ENCODE measurements around the gene ACVR2B.

ACVR2B gene

GRCh38 chr3:38476157-38476756, 22.6 kb downstream of the ACVR2B start:
- no peaks in the 10 kb centered on the region for H3K4me1 ChIP-seq (ENCODE audit: control insufficient read depth, insufficient read depth, low read length)
- no peaks in the 10 kb centered on the region for H3K27me3 ChIP-seq (ENCODE audit: control insufficient read depth, insufficient read depth, low read length)
- WGBS (ENCODE audit: insufficient coverage, insufficient read length), result no CpG with 5 or more reads among the region's 5 CpGs
- no peak for DNase-seq (ENCODE audit: low read depth, low spot score)
- no peaks in the 10 kb centered on the region for H3K9me3 ChIP-seq (ENCODE audit: control insufficient read depth, insufficient read depth, low read length)
- H3K4me3 ChIP-seq (ENCODE audit: low read length), result no peak overlapping the region
- H3K27ac ChIP-seq (ENCODE audit: low read length), result no peak overlapping the region
- peaks cover 18% of the 10 kb centered on the region for H3K36me3 ChIP-seq (ENCODE audit: control insufficient read depth, insufficient read depth, low read length)

- Histone ChIP-seq H3K27me3 (ENCODE audit: control insufficient read depth, insufficient read depth, low read length) (no peaks in the 10 kb centered on the region), H3K4me3 (ENCODE audit: low read length) (no peak overlapping the region), H3K36me3 (ENCODE audit: control insufficient read depth, insufficient read depth, low read length) (peaks cover 24% of the 10 kb centered on the region), H3K9me3 (ENCODE audit: control insufficient read depth, insufficient read depth, low read length) (no peaks in the 10 kb centered on the region), H3K27ac (ENCODE audit: low read length) (no peak overlapping the region), H3K4me1 (ENCODE audit: control insufficient read depth, insufficient read depth, low read length) (no peaks in the 10 kb centered on the region)
- WGBS (ENCODE audit: insufficient coverage, insufficient read length), result no CpG with 5 or more reads among the region's 21 CpGs
- DNase-seq (ENCODE audit: low read depth, low spot score), result no peak
These were observed 23.5 kb downstream of the ACVR2B start for GRCh38 chr3:38477057-38477820.

- Histone ChIP-seq H3K27ac (ENCODE audit: low read length) (no peak overlapping the region), H3K36me3 (ENCODE audit: control insufficient read depth, insufficient read depth, low read length) (peaks cover 31% of the 10 kb centered on the region), H3K4me1 (ENCODE audit: control insufficient read depth, insufficient read depth, low read length) (no peaks in the 10 kb centered on the region), H3K27me3 (ENCODE audit: control insufficient read depth, insufficient read depth, low read length) (no peaks in the 10 kb centered on the region), H3K4me3 (ENCODE audit: low read length) (no peak overlapping the region), H3K9me3 (ENCODE audit: control insufficient read depth, insufficient read depth, low read length) (no peaks in the 10 kb centered on the region)
- WGBS (ENCODE audit: insufficient coverage, insufficient read length), result no CpG with 5 or more reads among the region's 15 CpGs
- DNase-seq (ENCODE audit: low read depth, low spot score), result no peak
These were observed 24.3 kb downstream of the ACVR2B start for GRCh38 chr3:38477839-38478450.

GRCh38 chr3:38478901-38479300, 25.2 kb downstream of the ACVR2B start:
- H3K36me3 ChIP-seq (ENCODE audit: control insufficient read depth, insufficient read depth, low read length), result peaks cover 32% of the 10 kb centered on the region
- WGBS (ENCODE audit: insufficient coverage, insufficient read length), result no CpG with 5 or more reads among the region's 9 CpGs

GRCh38 chr3:38479431-38480092, 25.9 kb downstream of the ACVR2B start:
- no peak overlapping the region for H3K4me3 ChIP-seq (ENCODE audit: low read length)
- H3K36me3 ChIP-seq (ENCODE audit: control insufficient read depth, insufficient read depth, low read length), result peaks cover 32% of the 10 kb centered on the region
- no peaks in the 10 kb centered on the region for H3K4me1 ChIP-seq (ENCODE audit: control insufficient read depth, insufficient read depth, low read length)
- peak; percentile 25 for DNase-seq (ENCODE audit: low read depth, low spot score)
- no peaks in the 10 kb centered on the region for H3K27me3 ChIP-seq (ENCODE audit: control insufficient read depth, insufficient read depth, low read length)
- no peaks in the 10 kb centered on the region for H3K9me3 ChIP-seq (ENCODE audit: control insufficient read depth, insufficient read depth, low read length)
- H3K27ac ChIP-seq (ENCODE audit: low read length), result no peak overlapping the region
- WGBS (ENCODE audit: insufficient coverage, insufficient read length), result no CpG with 5 or more reads among the region's 10 CpGs

More at GRCh38 chr3:38478901-38479300, 25.2 kb downstream of the ACVR2B start:
- H3K9me3 ChIP-seq (ENCODE audit: control insufficient read depth, insufficient read depth, low read length), result no peaks in the 10 kb centered on the region
- H3K27me3 ChIP-seq (ENCODE audit: control insufficient read depth, insufficient read depth, low read length), result no peaks in the 10 kb centered on the region
- no peak overlapping the region for H3K4me3 ChIP-seq (ENCODE audit: low read length)
- no peak for DNase-seq (ENCODE audit: low read depth, low spot score)
- H3K4me1 ChIP-seq (ENCODE audit: control insufficient read depth, insufficient read depth, low read length), result no peaks in the 10 kb centered on the region
- H3K27ac ChIP-seq (ENCODE audit: low read length), result no peak overlapping the region

- Histone ChIP-seq H3K27ac (ENCODE audit: low read length) (no peak overlapping the region), H3K36me3 (ENCODE audit: control insufficient read depth, insufficient read depth, low read length) (peaks cover 32% of the 10 kb centered on the region), H3K9me3 (ENCODE audit: control insufficient read depth, insufficient read depth, low read length) (no peaks in the 10 kb centered on the region), H3K4me3 (ENCODE audit: low read length) (no peak overlapping the region), H3K27me3 (ENCODE audit: control insufficient read depth, insufficient read depth, low read length) (no peaks in the 10 kb centered on the region), H3K4me1 (ENCODE audit: control insufficient read depth, insufficient read depth, low read length) (no peaks in the 10 kb centered on the region)
- no peak for DNase-seq (ENCODE audit: low read depth, low spot score)
- WGBS (ENCODE audit: insufficient coverage, insufficient read length), result no CpG with 5 or more reads among the region's 3 CpGs
These were observed 26.4 kb downstream of the ACVR2B start for GRCh38 chr3:38480093-38480445.

GRCh38 chr3:38480930-38481329, 27.2 kb downstream of the ACVR2B start:
- DNase-seq (ENCODE audit: low read depth, low spot score), result no peak
- Histone ChIP-seq H3K4me1 (ENCODE audit: control insufficient read depth, insufficient read depth, low read length) (no peaks in the 10 kb centered on the region), H3K27ac (ENCODE audit: low read length) (no peak overlapping the region), H3K27me3 (ENCODE audit: control insufficient read depth, insufficient read depth, low read length) (no peaks in the 10 kb centered on the region), H3K9me3 (ENCODE audit: control insufficient read depth, insufficient read depth, low read length) (no peaks in the 10 kb centered on the region), H3K36me3 (ENCODE audit: control insufficient read depth, insufficient read depth, low read length) (peaks cover 32% of the 10 kb centered on the region), H3K4me3 (ENCODE audit: low read length) (no peak overlapping the region)
- WGBS (ENCODE audit: insufficient coverage, insufficient read length), result no CpG with 5 or more reads among the region's 2 CpGs

GRCh38 chr3:38482951-38483350, 29.3 kb downstream of the ACVR2B start:
- no peak overlapping the region for H3K27ac ChIP-seq (ENCODE audit: low read length)
- H3K36me3 ChIP-seq (ENCODE audit: control insufficient read depth, insufficient read depth, low read length), result peaks cover 35% of the 10 kb centered on the region
- no peaks in the 10 kb centered on the region for H3K4me1 ChIP-seq (ENCODE audit: control insufficient read depth, insufficient read depth, low read length)
- no peak overlapping the region for H3K4me3 ChIP-seq (ENCODE audit: low read length)
- no peaks in the 10 kb centered on the region for H3K9me3 ChIP-seq (ENCODE audit: control insufficient read depth, insufficient read depth, low read length)
- DNase-seq (ENCODE audit: low read depth, low spot score), result no peak
- H3K27me3 ChIP-seq (ENCODE audit: control insufficient read depth, insufficient read depth, low read length), result no peaks in the 10 kb centered on the region
- WGBS (ENCODE audit: insufficient coverage, insufficient read length), result no CpG with 5 or more reads among the region's 10 CpGs

GRCh38 chr3:38487323-38487722, 33.6 kb downstream of the ACVR2B start:
- Histone ChIP-seq H3K36me3 (ENCODE audit: control insufficient read depth, insufficient read depth, low read length) (peaks cover 15% of the 10 kb centered on the region; the same call in 1 of the 2 replicates), H3K4me3 (ENCODE audit: low read length) (no peak overlapping the region), H3K4me1 (ENCODE audit: control insufficient read depth, insufficient read depth, low read length) (no peaks in the 10 kb centered on the region), H3K27me3 (ENCODE audit: control insufficient read depth, insufficient read depth, low read length) (no peaks in the 10 kb centered on the region), H3K27ac (ENCODE audit: low read length) (no peak overlapping the region), H3K9me3 (ENCODE audit: control insufficient read depth, insufficient read depth, low read length) (no peaks in the 10 kb centered on the region)
- no peak for DNase-seq (ENCODE audit: low read depth, low spot score)
- no CpG with 5 or more reads among the region's 3 CpGs for WGBS (ENCODE audit: insufficient coverage, insufficient read length)

GRCh38 chr3:38488949-38489348, 35.3 kb downstream of the ACVR2B start:
- no CpG with 5 or more reads among the region's 2 CpGs for WGBS (ENCODE audit: insufficient coverage, insufficient read length)
- Histone ChIP-seq H3K36me3 (ENCODE audit: control insufficient read depth, insufficient read depth, low read length) (peaks cover 7% of the 10 kb centered on the region; the same call in 1 of the 2 replicates), H3K27ac (ENCODE audit: low read length) (no peak overlapping the region), H3K4me3 (ENCODE audit: low read length) (no peak overlapping the region), H3K27me3 (ENCODE audit: control insufficient read depth, insufficient read depth, low read length) (no peaks in the 10 kb centered on the region), H3K9me3 (ENCODE audit: control insufficient read depth, insufficient read depth, low read length) (no peaks in the 10 kb centered on the region), H3K4me1 (ENCODE audit: control insufficient read depth, insufficient read depth, low read length) (no peaks in the 10 kb centered on the region)
- no peak for DNase-seq (ENCODE audit: low read depth, low spot score)

Measured in iPS DF 6.9 (cell line).